GM12875 (cell line): ENCODE results near the gene C11orf87.

Experiments used
- H3K4me3 ChIP-seq: one replicate; pipeline ENCODE4 v1.5.1; 2011; ENCODE audit warnings: low read depth, low read length, control low read depth
- TF ChIP-seq, protein P1 (sequence below): IDR thresholded peaks from 2 replicates; pipeline ENCODE4 v1.5.1; 2011; ENCODE audit warnings: low read depth, mild to moderate bottlenecking, control low read depth, inconsistent platforms, low read length, moderate library complexity, borderline replicate concordance; ENCODE audit not compliant: insufficient read depth

The C11orf87 gene

DNA sequence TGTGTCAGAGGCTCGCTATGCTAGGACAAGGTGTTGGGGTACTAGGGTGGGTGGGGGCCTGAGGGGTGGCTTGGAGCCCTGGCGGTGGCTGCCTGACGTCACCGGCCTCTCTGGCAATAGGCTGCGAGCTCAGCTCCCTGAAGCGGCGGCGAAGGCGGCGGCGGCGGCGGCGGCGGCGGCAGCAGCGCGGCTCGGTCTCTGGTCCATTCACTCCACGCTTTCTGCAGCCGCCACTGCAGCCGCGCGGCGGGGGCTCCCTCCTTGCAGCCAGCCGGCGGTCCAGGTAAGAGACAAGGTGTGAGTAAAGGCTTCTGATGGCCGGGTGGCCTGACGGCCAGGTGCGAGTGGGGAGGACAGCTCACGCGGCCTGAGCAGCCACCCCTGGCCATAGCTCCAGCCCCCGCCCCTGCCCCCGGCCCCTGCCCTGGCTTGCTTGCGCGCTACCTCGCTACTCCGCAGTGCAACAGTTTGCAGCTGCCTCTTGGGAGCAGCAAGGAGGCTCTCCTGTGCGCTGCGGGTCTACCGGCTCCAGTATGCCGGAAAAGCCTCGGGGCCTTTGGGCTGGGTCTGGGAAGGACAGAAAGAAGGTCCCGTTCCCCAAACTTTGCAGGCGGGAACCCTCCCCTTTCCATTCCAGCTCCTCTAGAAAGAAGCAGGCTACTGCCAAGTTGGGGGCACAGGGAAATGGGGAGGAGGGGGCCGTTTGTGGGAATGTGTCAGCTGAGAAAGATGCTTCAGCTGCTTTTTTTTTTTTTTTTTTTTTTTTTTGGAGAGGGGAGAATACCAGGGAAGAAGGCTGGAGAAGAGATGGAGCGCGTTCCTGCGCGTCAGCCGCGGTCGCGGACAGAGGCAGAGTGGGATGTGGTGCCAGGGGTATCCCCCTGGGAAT is at the start of gene C11orf87:
Gene C11orf87, plus strand, starts transcription at position 210 of the 889 bp plus-strand sequence. CDS start 1,444 bp downstream, outside the sequence.
- TF ChIP-seq, protein P1, sequence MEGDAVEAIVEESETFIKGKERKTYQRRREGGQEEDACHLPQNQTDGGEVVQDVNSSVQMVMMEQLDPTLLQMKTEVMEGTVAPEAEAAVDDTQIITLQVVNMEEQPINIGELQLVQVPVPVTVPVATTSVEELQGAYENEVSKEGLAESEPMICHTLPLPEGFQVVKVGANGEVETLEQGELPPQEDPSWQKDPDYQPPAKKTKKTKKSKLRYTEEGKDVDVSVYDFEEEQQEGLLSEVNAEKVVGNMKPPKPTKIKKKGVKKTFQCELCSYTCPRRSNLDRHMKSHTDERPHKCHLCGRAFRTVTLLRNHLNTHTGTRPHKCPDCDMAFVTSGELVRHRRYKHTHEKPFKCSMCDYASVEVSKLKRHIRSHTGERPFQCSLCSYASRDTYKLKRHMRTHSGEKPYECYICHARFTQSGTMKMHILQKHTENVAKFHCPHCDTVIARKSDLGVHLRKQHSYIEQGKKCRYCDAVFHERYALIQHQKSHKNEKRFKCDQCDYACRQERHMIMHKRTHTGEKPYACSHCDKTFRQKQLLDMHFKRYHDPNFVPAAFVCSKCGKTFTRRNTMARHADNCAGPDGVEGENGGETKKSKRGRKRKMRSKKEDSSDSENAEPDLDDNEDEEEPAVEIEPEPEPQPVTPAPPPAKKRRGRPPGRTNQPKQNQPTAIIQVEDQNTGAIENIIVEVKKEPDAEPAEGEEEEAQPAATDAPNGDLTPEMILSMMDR: no peak
- H3K4me3 ChIP-seq: no peak within 1 kb of the TSS

DNA sequence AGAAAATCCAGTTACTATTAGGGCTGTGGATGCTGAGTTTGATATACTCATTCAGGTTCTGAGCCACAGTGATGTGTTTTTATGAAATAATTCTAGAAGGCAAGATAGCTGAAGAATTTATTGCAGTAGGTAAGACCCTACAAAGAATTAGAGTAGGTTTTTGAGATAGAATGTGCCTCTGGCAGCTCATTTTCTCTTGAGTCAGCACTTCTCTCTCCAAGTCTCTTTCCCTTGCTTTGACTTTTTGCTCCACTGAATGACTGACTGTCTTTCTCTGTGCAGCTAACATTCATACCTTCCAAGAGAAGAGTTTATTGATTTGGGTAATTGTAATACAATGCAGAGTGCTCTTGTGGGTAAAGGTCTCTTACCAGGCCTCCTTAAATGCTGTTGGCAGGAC is 48.0 kb upstream of the C11orf87 start:
- no peak overlapping the region for H3K4me3 ChIP-seq
- TF ChIP-seq, protein P1: no peak

DNA sequence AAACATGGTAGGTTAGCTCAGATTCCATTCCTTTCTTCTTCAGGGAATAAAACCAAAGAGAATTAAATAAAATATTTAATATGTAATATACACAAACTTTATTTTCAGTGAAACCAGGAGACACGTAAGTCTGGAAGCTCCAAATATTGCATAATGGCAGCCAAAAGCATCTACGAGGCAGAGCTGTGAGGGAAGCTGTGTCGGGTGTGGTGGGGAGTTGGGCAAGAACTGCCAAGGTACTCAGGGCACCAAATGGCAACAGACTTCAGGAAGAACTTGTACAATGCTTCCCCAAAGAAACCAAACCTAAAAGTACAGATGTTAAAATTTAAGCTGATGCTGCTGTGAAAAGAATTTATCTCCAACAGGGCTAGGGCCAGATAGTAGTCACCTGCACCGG is 47.5 kb upstream of the C11orf87 start:
- no peak overlapping the region for H3K4me3 ChIP-seq
- TF ChIP-seq, protein P1: no peak

DNA sequence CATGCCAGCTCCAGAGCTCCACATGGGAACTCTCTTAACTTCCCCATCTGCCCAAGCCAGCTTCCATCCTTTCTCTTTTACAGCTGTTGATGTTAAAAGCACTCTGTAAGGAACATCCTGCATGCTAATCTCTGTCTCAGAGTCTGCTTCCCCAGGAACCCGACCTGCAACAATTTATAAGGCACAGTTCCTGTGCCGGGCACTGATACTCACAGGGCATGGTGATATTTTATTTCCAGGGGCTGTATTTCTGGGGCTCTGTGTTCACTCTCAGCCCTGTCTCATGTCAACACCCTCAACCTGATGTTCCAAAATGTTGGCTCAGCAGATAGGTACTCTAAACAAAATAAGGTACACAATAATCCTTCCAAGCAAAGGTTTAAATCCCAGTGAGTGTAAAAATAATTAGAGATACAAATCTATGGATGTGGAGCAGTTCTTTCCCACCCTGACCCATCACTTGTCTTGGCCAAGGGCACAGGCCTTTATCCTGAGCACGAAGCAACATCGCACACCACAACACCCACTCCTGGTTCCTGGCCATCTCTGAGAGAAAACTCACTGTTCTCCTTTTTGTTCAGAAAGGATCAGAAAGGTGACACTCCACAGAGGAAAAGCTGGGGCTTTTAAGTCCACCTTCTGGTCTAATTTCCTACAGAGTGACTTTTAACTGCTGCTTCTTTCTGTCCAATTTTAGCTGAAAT is 44.8 kb upstream of the C11orf87 start:
- TF ChIP-seq, protein P1: no peak
- H3K4me3 ChIP-seq: no peak overlapping the region

- TF ChIP-seq, protein P1: no peak
Measured at GRCh38 chr11:109378034-109378433, 44.0 kb upstream of the C11orf87 start.

GRCh38 chr11:109383306-109383705 is 38.7 kb upstream of the C11orf87 start:
- no peak overlapping the region for H3K4me3 ChIP-seq
- TF ChIP-seq, protein P1: no peak

More at GRCh38 chr11:109378034-109378433, 44.0 kb upstream of the C11orf87 start:
- no peak overlapping the region for H3K4me3 ChIP-seq
